Putamen (tissue), 1 donor: Measurements from ENCODE around the gene FAM124B.
"Not testable (repeated sequence)": the region's sequence is repeated elsewhere in the genome, so short reads cannot be mapped to it uniquely, and the experiment has no call there.

Source experiments
- DNase-seq: peaks from one replicate; pipeline ENCODE4 v3.0.0-alpha.2; 2016; ENCODE audit warnings: low spot score

The FAM124B gene

DNA sequence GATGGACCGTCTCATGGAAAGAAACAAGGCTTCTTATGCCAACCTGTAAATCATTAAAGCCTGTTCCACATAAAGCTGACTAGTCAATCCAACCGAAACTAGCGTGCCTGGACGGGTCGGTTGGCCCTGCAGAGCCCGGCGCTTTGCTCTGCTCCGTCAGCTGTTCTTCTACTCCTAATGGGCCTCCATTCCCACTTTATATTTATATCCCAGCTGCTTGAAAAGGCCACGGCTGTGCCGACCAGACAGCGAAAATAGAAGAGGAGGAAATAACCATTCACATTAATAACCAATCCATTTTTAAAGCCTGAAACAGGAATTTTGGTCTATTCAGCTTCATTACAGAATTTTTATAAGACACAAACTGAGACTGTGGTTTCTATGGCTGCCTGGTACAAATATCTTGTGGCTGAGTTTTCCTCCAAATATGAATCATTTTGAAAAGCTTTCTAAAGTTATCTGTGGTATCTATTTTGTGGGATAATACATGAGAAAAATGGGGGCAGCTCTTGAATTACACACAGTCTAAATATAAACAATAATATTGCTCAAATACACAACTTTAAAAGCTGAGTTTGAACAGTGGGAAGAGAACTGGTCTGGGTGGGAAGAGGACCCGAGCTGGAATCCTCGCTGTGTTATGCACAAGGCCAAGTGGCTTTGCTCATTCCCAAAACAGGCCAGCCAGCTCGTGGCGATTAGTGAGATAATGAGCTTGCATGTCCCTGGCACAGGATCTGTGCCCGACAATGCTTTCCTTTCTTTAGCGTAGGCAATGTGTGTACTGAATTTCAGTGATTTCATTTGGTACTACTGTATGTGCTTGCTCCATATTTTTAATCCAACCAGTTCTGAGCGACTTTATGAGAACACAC, 10.5 kb upstream of the FAM124B start:
- DNase-seq = no peak

DNA sequence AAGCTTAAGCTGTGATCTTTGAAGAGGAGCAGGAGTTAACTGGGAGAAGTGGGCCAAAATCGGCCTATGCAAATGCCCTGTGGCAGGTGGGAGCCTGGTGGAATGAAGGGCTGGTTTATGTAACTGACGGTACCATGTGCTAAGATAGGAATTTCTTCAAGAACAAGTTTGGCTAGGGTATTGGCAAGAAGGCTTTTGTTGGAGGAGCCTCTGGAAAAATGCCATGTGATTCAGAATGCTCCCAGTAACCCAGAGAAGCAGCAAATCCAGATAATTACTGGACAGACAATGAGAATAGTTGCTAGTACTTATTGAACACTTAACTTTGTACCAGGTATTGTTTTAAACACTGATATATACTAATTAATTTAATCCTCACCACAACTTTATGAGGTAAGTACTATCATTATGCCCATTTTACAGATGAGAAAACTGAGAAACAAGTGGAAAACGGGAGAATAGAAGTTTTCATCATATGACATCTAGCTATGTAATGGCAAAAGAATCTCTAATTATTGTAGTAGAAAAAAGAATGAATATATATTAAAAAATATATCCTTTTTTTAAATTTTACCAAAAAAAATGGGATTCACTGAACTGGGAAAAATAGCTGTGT, 9.1 kb upstream of the FAM124B start:
- DNase-seq = no peak

DNA sequence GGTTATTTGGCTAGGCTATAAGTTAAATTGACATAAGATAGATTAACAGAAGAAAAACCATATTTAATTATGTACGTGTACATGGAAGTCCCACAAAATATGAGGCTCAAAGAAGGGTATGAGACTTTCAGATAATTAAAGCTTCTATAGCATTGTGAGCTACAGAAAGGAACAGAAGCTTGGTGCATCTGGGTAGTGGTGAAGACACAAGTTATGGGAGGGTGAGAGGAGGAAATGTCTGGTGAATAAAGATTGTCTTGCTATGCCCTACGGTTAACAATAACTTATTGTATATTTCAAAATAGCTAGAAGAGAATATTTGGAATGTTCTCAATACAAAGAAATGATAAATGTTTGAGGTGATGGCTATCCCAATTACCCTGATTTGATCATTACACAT, 6.8 kb upstream of the FAM124B start:
- no peak for DNase-seq

DNA sequence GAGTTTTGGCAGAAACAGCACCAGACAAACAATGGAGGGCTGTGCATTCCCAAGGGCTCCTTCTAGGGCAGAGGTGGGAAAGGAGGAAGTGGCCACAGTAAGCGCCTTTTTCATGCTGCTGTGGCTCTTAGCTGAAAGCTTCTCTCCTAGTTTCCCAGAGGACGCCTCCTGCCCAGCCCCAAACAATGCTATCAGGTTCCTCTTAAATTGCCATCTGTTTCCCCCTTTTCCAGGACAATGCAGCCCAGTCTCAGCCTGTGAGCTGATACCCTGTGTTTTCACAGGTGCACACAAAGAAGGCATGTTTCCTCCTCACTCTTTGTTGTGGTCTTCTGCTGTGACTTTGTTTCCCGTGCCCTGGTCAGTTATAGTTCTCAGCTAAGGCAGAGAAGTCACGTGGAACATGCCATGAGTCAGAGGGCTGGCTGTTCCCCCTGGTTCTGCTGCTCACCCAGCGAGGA, 5.4 kb upstream of the FAM124B start:
- no peak for DNase-seq

DNA sequence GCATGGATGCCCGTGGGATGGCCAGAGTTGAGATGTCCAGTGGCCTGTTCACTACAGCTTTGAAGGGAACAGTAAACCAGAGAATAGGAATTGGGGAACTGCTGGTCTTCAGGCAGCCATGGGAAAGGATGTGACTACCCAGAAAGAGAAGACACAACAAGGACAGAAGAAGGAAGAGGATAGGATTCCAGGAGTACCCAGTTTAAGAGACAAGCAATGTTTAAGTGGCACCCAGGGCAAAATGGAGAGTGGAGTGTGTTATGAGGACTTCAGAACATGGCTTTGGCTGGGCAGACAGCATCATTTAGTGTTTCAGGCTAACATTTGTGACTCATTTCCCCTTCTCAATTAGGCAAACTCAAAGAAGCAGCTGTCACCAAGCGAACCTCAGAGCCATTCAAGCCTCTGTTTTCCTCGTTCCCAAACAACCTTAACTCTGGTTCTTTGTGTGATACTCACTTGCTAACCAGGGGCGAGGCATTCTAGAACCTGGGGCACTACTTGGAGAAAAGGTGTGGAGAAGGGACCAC, 4.0 kb upstream of the FAM124B start:
- no peak for DNase-seq

DNA sequence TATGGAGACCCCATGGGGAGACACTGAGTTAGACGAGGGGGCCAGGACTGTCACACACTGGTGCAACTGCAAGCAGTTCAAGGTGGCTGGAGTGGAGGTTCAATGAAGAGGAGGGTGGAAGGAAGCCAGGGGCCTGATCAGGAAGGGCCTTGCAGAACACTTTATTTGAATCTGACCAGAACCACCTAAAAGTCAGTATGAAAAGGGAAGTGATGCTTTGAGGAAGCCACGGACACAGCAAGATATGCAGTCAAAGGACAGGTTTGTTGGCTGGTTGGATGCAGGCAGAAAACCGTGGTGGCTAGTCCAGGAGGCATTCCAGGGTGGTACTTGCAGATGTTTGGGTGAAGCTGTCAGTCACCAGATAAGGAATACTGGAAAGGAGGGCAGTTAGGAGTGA, 3.5 kb upstream of the FAM124B start:
- no peak for DNase-seq

DNA sequence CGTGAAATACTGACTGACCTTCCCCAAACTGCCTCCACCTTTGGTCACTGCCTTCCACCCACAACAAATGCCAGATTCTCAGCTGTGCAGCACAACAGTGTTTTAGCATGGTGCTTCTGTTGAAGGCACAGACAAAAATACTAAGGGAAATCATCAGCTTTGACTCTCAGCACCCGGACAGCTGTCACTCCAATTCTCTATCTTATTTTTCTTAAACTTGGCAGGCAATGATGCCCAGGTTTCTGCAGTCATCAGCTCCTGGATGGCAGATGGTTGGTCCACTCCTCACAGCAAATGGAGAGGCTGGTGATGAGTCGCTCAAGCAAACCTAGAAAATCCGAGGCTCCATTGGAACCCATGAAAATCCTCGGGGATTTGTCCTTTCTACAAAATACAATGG, 2.9 kb upstream of the FAM124B start:
- DNase-seq = no peak

DNA sequence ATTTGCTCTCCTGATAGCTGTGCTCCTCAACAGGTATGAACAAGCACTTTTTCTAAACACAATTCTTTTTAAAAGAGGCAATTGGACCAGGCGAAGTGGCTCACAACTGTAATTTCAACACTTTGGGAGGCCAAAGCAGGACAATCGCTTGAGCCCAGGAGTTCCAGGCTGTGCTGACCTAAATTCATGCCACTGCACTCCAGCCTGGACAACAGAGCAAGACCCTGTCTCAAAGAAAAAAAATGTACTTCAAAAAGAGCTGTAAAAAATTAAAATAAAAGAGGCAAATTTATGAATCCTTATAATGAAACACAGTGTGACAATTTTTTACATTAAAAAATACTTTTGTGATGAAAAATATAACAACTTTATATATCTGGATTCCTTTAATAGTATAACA, 1.8 kb upstream of the FAM124B start:
- no peak for DNase-seq

DNA sequence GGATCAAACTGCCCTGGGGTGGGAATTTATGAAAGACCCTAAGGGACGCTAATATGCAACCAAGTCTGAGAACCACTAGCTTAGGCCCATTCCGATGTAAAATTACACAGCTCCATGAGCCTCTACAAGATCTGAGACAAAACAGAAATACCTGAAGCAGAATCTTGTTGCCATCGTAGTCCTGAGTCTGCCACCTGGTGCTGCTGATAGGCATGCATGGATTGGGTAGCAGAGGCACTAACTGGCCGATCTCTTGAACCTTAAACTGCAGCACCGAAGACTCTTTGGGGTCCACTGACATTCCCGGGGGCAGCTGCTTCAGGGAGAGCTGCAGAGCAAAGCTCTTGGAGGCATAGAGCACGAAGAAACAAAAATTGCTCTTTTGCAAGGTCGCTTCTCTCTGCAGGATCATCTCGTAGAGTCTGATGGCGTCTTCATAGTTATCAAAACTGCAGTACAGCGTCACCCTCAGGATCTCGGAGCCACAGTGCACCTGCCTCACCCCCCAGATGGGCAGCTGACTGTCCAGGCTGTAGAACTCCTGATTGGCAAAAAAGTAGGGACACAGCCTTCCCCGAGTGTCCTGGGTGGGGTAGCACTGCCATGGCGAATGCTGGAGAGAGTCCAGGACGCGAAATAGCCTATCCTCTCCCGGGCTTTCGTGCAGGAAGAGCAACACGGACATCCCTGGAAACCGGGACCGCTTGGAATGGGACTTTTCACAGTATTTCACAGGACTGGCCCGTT, 848 bp downstream of the FAM124B start:
- DNase-seq = no peak

DNA sequence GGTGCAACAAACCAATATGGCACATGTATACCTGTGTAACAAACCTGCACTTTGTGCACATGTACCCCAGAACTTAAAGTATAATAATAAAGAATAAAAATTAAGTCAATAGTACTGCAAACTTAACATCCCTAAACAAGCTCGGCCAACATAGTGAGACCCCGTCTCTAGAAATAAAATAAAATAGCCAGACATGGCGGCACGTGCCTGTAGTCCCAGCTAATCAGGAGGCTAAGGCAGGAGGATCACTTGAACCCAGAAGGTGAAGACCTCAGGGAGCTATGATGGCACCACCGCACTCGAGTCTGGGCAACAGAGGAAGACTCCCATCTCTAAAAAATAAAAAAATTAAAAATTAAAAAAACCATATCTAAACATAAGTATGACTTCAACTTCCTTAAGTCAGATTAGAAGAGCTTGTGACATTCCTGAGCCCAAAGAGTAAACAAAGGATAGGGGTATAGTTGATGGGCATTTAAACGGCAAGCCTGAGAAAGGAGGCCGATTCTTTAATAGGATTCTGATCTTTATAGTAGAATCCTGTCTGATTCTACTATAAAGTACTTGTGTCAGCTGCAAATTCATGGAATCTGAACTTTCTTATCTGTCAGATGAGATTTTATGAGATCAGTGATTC, 1.6 kb downstream of the FAM124B start:
- DNase-seq = no peak

DNA sequence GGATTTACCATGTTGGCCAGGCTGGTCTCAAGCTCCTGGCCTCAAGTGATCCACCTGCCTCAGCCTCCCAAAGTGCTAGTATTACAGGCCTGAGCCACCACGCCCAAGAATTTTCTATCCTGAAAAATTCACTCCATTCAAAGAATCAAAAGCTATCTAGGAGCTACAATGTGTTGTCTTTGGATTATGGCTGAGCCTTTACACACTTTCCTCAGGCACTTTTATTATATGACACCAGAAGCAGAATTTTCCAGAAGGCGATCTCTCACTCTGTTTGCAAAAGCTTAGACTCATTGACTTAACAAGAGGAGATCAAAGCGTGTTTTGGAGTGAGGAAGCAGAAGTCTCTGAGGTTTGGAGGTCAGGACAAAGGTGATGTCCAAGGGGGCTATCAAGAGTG, 3.6 kb downstream of the FAM124B start:
- DNase-seq = no peak

DNA sequence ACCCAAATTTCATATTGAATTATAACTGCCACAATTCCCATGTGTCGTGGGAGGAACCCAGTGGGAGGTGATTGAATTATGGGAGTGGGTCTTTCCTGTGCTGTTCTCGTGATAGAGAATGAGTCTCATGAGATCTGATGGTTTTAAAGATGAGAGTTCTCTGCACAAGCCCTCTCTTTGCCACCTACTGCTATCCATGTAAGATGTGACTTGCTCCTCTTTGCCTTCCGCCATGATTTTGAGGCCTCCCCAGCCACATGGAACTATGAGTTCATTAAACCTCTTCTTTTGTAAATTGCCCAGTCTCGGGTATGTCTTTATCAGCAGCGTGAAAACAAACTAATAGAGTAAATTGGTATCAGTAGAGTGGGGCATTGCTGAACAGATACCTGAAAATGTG, 4.8 kb downstream of the FAM124B start:
- not testable (repeated sequence) for DNase-seq

DNA sequence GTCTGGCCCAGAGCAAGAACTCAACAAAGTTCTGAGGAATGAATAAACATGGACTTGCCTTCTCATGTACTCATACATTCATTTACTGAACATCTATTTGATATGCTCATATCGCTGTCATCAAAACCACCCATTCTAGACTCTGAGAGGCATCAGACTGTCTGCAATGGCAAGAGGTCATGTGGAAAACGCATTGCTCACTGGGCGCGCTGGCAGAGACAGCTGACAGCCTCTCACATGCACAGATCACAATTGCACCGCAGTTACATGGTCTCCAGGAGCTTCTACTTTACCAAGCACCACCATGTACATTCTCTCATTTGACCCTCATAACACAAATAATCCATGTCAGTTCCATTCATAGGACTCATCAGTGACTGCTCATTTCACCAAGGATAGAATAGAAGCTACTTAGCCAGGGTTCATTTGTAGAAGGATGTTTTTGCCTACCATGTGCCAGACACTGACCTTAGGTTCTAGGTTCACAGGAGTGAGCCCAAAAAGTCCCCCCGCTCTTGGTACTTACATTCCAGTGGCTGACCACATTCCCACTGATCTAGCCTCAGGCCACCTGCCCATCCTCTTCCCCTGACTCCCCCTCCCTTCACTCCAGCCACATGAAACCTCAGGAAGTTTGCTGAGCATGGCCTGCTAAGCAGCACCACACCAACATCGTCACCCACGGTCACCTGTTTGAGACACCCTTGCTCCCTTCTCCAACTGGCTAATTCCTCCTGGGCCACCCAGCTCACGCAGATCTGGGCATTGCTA, 6.1 kb downstream of the FAM124B start:
- DNase-seq = no peak

DNA sequence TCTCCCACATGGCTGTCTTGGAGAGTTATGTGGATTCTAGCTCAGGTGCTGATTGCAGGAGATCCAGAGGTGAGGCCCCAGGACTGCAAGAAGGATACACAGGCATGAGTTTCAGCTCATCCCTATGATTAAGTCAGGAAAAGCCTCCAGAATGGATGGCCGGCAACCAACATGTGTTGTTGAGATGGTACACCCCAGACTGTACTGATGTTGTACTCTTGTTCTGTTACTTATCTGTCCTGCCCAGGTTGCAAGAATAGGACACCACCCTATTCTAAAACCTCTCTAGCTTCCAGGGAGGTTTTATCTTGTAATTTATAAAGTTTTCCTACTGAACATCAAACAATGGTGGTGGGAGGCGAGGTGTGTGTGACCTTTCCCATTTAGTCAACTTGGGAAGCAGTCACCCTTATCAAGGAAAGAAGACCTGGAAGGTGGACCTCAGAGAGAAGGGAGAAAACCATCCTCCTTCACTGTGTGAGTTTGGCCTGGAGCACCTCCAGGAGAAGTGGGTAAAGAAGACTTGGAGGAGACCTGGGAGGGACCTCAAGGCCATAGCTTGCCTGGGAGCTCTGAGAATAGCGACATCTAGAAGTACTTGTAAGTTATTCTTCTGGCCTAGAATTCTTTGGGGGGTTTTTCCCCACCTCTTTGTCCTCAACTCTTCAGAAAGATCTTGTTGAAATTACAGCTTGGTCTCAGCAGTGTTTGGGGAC, 8.6 kb downstream of the FAM124B start:
- DNase-seq = no peak

DNA sequence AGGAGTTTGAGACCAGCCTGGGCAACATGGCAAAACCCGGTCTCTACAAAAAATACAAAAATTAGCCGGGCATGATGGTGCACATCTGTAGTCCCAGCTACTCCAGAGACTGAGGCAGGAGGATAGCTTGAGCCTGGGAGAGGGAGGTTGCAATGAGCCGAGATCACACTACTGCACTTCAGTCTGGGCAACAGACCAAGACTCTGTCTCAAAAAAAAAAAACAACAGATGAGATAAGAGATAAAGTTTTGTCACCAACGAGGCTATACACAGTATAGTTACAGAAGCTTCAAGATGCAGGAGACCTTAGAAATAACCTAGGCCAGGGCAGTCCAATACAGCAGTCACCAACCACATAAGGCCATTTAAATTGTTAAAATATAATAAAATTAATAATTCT, 9.4 kb downstream of the FAM124B start:
- no peak for DNase-seq

DNA sequence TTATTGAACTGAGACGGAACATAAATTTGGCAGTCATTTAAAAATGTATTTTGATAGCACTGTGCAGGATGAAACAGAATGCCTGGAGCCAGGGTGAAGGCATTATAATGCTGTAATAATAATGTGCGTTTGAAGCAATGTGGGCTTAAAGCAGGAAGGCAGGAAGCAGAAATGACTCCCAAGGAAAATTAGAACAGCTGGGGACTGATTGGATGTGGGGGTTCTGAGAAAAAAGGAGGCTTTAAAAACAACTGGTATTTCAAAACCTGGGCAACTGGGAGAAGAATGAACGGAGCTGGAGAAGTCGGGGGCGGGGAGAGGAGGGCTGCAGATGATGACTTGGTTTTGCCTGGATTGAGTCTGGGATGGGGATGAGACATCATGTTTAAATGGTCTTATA, 12.6 kb downstream of the FAM124B start:
- no peak for DNase-seq

DNA sequence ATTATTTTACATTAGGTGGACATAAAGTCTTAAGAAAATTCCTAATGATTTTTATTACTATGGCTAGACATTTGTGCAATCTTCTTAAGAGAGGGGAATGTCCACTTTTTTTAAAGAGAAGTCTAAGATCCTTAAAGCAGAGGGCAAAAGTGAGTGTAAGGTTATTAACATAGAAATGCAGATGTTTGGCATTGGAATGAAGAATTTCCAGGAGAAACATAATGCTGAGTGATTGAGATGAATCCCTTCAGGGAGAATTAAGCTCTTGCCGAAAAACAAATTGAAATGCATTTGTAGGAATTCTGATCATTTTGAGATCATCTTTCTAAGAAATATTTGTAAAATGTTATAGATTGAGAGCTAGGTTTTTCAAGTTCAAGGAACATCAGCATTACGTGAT, 15.0 kb downstream of the FAM124B start:
- no peak for DNase-seq

DNA sequence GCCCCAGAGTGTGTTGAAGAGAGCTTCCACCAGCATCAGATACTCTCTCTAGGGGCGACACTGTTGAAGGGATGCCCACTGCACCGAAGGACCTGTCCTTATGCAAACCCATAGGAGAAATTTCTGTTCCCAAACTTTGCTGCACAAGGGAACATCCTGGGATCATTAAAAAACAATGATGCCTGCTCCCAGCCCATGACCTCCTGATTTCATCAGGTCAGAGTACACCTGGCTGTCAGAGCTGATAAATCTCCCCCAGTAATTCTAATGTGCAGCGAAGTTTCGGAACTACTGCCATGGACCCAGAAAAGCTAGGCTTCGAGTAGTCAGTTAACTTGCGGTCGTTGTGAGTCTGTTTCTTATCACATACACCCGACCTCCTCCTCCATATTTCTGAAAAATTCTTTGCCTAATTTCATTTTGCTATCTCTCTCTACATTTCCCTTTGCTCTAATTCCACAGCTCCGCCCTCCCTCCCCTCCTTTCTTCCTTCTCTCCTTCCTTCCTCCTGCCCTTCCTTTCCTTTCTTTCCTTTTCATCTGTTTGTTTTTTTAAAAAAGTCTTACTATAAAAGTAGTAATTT, 18.8 kb downstream of the FAM124B start:
- no peak for DNase-seq

DNA sequence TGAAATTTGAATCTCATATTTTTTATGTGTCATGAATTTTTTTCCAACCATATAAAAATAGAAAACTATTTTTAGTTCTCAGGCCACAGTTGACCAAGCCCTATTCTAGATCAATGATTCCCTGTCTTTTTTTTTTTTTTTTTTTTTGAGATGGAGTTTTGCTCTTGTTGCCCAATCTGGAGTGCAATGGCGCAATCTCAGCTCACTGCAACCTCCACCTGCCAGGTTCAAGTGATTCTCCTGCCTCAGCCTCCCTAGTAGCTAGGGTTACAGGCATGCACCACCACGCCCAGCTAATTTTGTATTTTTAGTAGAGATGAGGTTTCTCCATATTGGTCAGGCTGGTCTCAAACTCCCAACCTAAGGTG, 19.6 kb downstream of the FAM124B start:
- DNase-seq = not testable (repeated sequence)

DNA sequence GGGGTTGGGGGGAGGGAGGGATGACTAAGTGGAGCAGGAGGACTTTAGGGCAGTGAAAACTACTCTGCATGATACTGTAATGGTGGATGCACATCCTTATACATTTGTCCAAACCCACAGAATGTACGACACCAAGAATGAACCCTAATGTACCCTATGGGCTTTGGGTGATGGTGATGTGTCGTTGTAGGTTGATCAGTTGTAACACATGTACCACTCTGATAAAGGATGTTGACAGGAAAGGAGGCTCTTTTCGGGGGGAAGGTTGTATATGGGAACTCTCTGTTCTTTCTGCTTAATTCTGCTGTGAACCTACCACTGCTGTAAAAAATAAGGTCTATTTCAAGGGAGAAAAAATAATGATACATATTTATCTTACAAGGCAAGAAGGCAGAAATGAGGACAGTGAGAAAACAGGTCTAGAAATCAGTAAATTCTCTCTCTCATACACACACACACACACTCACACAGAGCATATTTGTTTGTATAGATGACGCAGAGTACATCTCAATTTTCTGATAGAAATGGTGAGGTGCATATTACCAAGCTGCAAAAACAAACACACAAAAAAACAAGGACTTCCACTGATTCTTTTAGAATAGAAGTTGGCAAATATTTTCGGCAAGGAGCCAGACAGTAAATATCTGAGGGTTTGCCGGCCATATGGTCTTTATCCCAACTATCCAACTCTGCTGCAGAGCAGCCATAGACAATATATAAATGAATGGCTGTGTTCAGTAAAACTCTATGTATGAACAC, 20.2 kb downstream of the FAM124B start:
- no peak for DNase-seq
